ENCODE measurements around the gene ATXN2L.
A peak's percentile ranks its signal among the peaks of the same experiment; 100 is the strongest.
"Not testable (repeated sequence)": the region's sequence is repeated elsewhere in the genome, so short reads cannot be mapped to it uniquely, and the experiment has no call there.

The ATXN2L gene

GRCh38 chr16:28865722-28866453, 43.1 kb downstream of the ATXN2L start:
- Histone ChIP-seq H3K23ac (ENCODE audit: low read length in 2 of 2) (no peak overlapping the region), H4K91ac (ENCODE audit: low read length) (peak overlapping the region; percentile 41), H4K8ac (ENCODE audit: low read length) (peak overlapping the region; percentile 6), H3K36me3 (ENCODE audit: control insufficient read depth in 1 of 2, insufficient read depth in 2 of 2, low read depth in 1 of 2, low read length in 2 of 2) (peaks cover 41 to 50% of the 10 kb centered on the region in 2 experiments), H2AFZ (ENCODE audit: low read depth, low read length) (no peak overlapping the region), H2BK120ac (ENCODE audit: low read depth, low read length) (no peak overlapping the region), H3K4me2 (ENCODE audit: low read length, poor library complexity, severe bottlenecking) (no peak overlapping the region), H2AK5ac (ENCODE audit: low read length, severe bottlenecking) (no peak overlapping the region), H3K18ac (ENCODE audit: low read depth in 1 of 2, low read length in 2 of 2) (no peak overlapping the region), H2BK15ac (ENCODE audit: low read depth, poor library complexity, severe bottlenecking) (no peak overlapping the region), H3K9me3 (ENCODE audit: control insufficient read depth, low read length) (no peaks in the 10 kb centered on the region), H2BK12ac (ENCODE audit: low read length in 2 of 2) (no peak overlapping the region), H3K4me1 (ENCODE audit: control insufficient read depth, insufficient read depth, low read depth, low read length) (peaks cover 17% of the 10 kb centered on the region), H3K4me3 (ENCODE audit: insufficient read depth in 1 of 2, low read depth in 1 of 2, low read length in 2 of 2) (peak overlapping the region in 1 of 2 experiments; percentile 98), H2BK5ac (ENCODE audit: low read depth, low read length, poor library complexity, severe bottlenecking) (no peak overlapping the region), H3K4ac (ENCODE audit: low read depth in 1 of 2, low read length in 2 of 2) (no peak overlapping the region), H3K79me1 (replicated peaks; ENCODE audit: low read length, poor library complexity, severe bottlenecking) (peaks cover 39% of the 10 kb centered on the region), H3K27me3 (ENCODE audit: control insufficient read depth in 1 of 2, insufficient read depth in 1 of 2, low read length in 2 of 2) (no peaks in the 10 kb centered on the region), H3K14ac (ENCODE audit: low read length in 2 of 2) (no peak overlapping the region), H3K27ac (ENCODE audit: low read length, poor library complexity, severe bottlenecking) (no peak overlapping the region), H3K9ac (ENCODE audit: low read length) (peak overlapping the region; percentile 98)
- DNase-seq: no peak
- 95% methylated on average over 27 of the region's 32 CpGs for WGBS

GRCh38 chr16:28866454-28866804, 43.6 kb downstream of the ATXN2L start:
- Histone ChIP-seq H3K9ac (ENCODE audit: low read length) (no peak overlapping the region), H3K79me1 (replicated peaks; ENCODE audit: low read length, poor library complexity, severe bottlenecking) (peaks cover 42% of the 10 kb centered on the region), H3K9me3 (ENCODE audit: control insufficient read depth, low read length) (no peaks in the 10 kb centered on the region), H3K36me3 (ENCODE audit: control insufficient read depth in 1 of 2, insufficient read depth in 2 of 2, low read depth in 1 of 2, low read length in 2 of 2) (peaks cover 47 to 55% of the 10 kb centered on the region in 2 experiments), H2BK15ac (ENCODE audit: low read depth, poor library complexity, severe bottlenecking) (no peak overlapping the region), H2BK5ac (ENCODE audit: low read depth, low read length, poor library complexity, severe bottlenecking) (no peak overlapping the region), H3K4me2 (ENCODE audit: low read length, poor library complexity, severe bottlenecking) (no peak overlapping the region), H2BK120ac (ENCODE audit: low read depth, low read length) (no peak overlapping the region), H3K4me3 (ENCODE audit: insufficient read depth in 1 of 2, low read depth in 1 of 2, low read length in 2 of 2) (no peak overlapping the region), H2AFZ (ENCODE audit: low read depth, low read length) (no peak overlapping the region), H3K27ac (ENCODE audit: low read length, poor library complexity, severe bottlenecking) (no peak overlapping the region), H4K91ac (ENCODE audit: low read length) (peak overlapping the region; percentile 8), H4K8ac (ENCODE audit: low read length) (no peak overlapping the region), H3K23ac (ENCODE audit: low read length in 2 of 2) (no peak overlapping the region), H3K27me3 (ENCODE audit: control insufficient read depth in 1 of 2, insufficient read depth in 1 of 2, low read length in 2 of 2) (no peaks in the 10 kb centered on the region), H3K4ac (ENCODE audit: low read depth in 1 of 2, low read length in 2 of 2) (no peak overlapping the region), H3K14ac (ENCODE audit: low read length in 2 of 2) (no peak overlapping the region), H2AK5ac (ENCODE audit: low read length, severe bottlenecking) (no peak overlapping the region), H3K4me1 (ENCODE audit: control insufficient read depth, insufficient read depth, low read depth, low read length) (peaks cover 17% of the 10 kb centered on the region), H3K18ac (ENCODE audit: low read depth in 1 of 2, low read length in 2 of 2) (no peak overlapping the region), H2BK12ac (ENCODE audit: low read length in 2 of 2) (no peak overlapping the region)
- no peak for DNase-seq
- WGBS: 91% methylated on average over 17 of the region's 17 CpGs

GRCh38 chr16:28867241-28867640, 44.4 kb downstream of the ATXN2L start:
- no peak overlapping the region for H2BK5ac ChIP-seq (ENCODE audit: low read depth, low read length, poor library complexity, severe bottlenecking)
- H4K91ac ChIP-seq (ENCODE audit: low read length): no peak overlapping the region
- no peak overlapping the region for H3K4me2 ChIP-seq (ENCODE audit: low read length, poor library complexity, severe bottlenecking)
- peaks cover 54 to 63% of the 10 kb centered on the region in 2 experiments for H3K36me3 ChIP-seq (ENCODE audit: control insufficient read depth in 1 of 2, insufficient read depth in 2 of 2, low read depth in 1 of 2, low read length in 2 of 2)
- H3K9me3 ChIP-seq (ENCODE audit: control insufficient read depth, low read length): no peaks in the 10 kb centered on the region
- peaks cover 42% of the 10 kb centered on the region for H3K79me1 ChIP-seq (replicated peaks; ENCODE audit: low read length, poor library complexity, severe bottlenecking)
- 96% methylated on average over 12 of the region's 13 CpGs for WGBS
- H2BK15ac ChIP-seq (ENCODE audit: low read depth, poor library complexity, severe bottlenecking): no peak overlapping the region
- H3K9ac ChIP-seq (ENCODE audit: low read length): no peak overlapping the region
- no peak overlapping the region for H2BK120ac ChIP-seq (ENCODE audit: low read depth, low read length)
- H3K27ac ChIP-seq (ENCODE audit: low read length, poor library complexity, severe bottlenecking): no peak overlapping the region
- no peak overlapping the region for H2AFZ ChIP-seq (ENCODE audit: low read depth, low read length)
- H2BK12ac ChIP-seq (ENCODE audit: low read length in 2 of 2): no peak overlapping the region
- no peak overlapping the region for H3K4me3 ChIP-seq (ENCODE audit: insufficient read depth in 1 of 2, low read depth in 1 of 2, low read length in 2 of 2)
- H3K14ac ChIP-seq (ENCODE audit: low read length in 2 of 2): no peak overlapping the region
- no peak overlapping the region for H3K18ac ChIP-seq (ENCODE audit: low read depth in 1 of 2, low read length in 2 of 2)
- H3K4me1 ChIP-seq (ENCODE audit: control insufficient read depth, insufficient read depth, low read depth, low read length): peaks cover 14% of the 10 kb centered on the region
- H3K27me3 ChIP-seq (ENCODE audit: control insufficient read depth in 1 of 2, insufficient read depth in 1 of 2, low read length in 2 of 2): no peaks in the 10 kb centered on the region
- no peak overlapping the region for H2AK5ac ChIP-seq (ENCODE audit: low read length, severe bottlenecking)
- no peak overlapping the region for H3K4ac ChIP-seq (ENCODE audit: low read depth in 1 of 2, low read length in 2 of 2)
- H3K23ac ChIP-seq (ENCODE audit: low read length in 2 of 2): no peak overlapping the region
- DNase-seq: no peak
- H4K8ac ChIP-seq (ENCODE audit: low read length): no peak overlapping the region

- not testable (repeated sequence) for H3K14ac ChIP-seq (ENCODE audit: low read length in 2 of 2); H2BK15ac ChIP-seq (ENCODE audit: low read depth, poor library complexity, severe bottlenecking); H3K9ac ChIP-seq (ENCODE audit: low read length); H3K4ac ChIP-seq (ENCODE audit: low read depth in 1 of 2, low read length in 2 of 2); H3K27ac ChIP-seq (ENCODE audit: low read length, poor library complexity, severe bottlenecking); H3K23ac ChIP-seq (ENCODE audit: low read length in 2 of 2); H3K4me3 ChIP-seq (ENCODE audit: insufficient read depth in 1 of 2, low read depth in 1 of 2, low read length in 2 of 2); H3K18ac ChIP-seq (ENCODE audit: low read depth in 1 of 2, low read length in 2 of 2); H3K9me3 ChIP-seq (ENCODE audit: control insufficient read depth, low read length); H2BK12ac ChIP-seq (ENCODE audit: low read length in 2 of 2); H3K4me2 ChIP-seq (ENCODE audit: low read length, poor library complexity, severe bottlenecking); H2AK5ac ChIP-seq (ENCODE audit: low read length, severe bottlenecking); DNase-seq; H4K91ac ChIP-seq (ENCODE audit: low read length); H2BK120ac ChIP-seq (ENCODE audit: low read depth, low read length); H2AFZ ChIP-seq (ENCODE audit: low read depth, low read length); H2BK5ac ChIP-seq (ENCODE audit: low read depth, low read length, poor library complexity, severe bottlenecking); H4K8ac ChIP-seq (ENCODE audit: low read length); H3K27me3 ChIP-seq (ENCODE audit: control insufficient read depth in 1 of 2, insufficient read depth in 1 of 2, low read length in 2 of 2)
- 96% methylated on average over 9 of the region's 9 CpGs for WGBS
- Histone ChIP-seq H3K4me1 (ENCODE audit: control insufficient read depth, insufficient read depth, low read depth, low read length) (peaks cover 10% of the 10 kb centered on the region), H3K36me3 (ENCODE audit: control insufficient read depth in 1 of 2, insufficient read depth in 2 of 2, low read depth in 1 of 2, low read length in 2 of 2) (peaks cover 58 to 67% of the 10 kb centered on the region in 2 experiments), H3K79me1 (replicated peaks; ENCODE audit: low read length, poor library complexity, severe bottlenecking) (peaks cover 45% of the 10 kb centered on the region)
Observed at GRCh38 chr16:28867646-28868045, 44.8 kb downstream of the ATXN2L start.

Measured in mesenchymal stem cell (in vitro differentiated cells and primary cell).